SK-N-SH (cell line): ENCODE results near the gene IRF2BP2. TPM values are rescaled to one million over a fixed set of nuclear protein-coding genes. Genes with fewer than 3 reads are reported as not detected.

Experiments used
- CTCF ChIA-PET: fragments of 300-600, 350-600 bp; formaldehyde crosslinking; extraction: SDS; loops from one replicate; lab custom pipeline; 2021; lab: Yijun Ruan, JAX
- POLR2A ChIA-PET: fragments of 350-600 bp; sonication (Branson Sonifier 250); formaldehyde crosslinking; extraction: SDS; loops from one replicate; lab custom pipeline; 2020; ENCODE audit warnings: antibody characterized with exemption, inconsistent platforms; lab: Yijun Ruan, JAX
- DNase-seq: peaks from one replicate; pipeline ENCODE4 v3.0.0; 2012
- H2AFZ ChIP-seq: fragments of 200-600 bp; sonication (generic); 2 replicates; pipeline ENCODE4 v1.8.1; 2016; ENCODE audit warnings: antibody characterized with exemption, mild to moderate bottlenecking, low read depth
- H3F3A ChIP-seq: fragments of 200-600 bp; sonication (generic); replicated peaks from 2 replicates; pipeline ENCODE3; 2016; ENCODE audit warnings: antibody characterized with exemption, mild to moderate bottlenecking; ENCODE audit not compliant: insufficient read depth
- H3K27ac ChIP-seq, 2 experiments: fragments of 200-500 bp in 1 of 2; fragments of 200-600 bp in 1 of 2; sonication (Bioruptor generic) in 1 of 2; sonication (generic), shearing (Covaris generic) in 1 of 2; 2 replicates each; pipeline versions ENCODE4 v1.5.1 to v1.6.1; 2014 to 2016; ENCODE audit warnings: low read depth in 2 of 2, inconsistent platforms in 1 of 2, low read length in 1 of 2, mild to moderate bottlenecking in 1 of 2, mixed read lengths in 1 of 2
- H3K27me3 ChIP-seq: fragments of 200-600 bp; sonication (generic), shearing (Covaris generic); 2 replicates; pipeline ENCODE4 v1.6.1; 2016; ENCODE audit warnings: mixed run types; ENCODE audit not compliant: insufficient read depth
- H3K36me3 ChIP-seq, 2 experiments: fragments of 200-500 bp in 1 of 2; fragments of 200-600 bp in 1 of 2; sonication (Bioruptor generic) in 1 of 2; sonication (generic) in 1 of 2; replicated peaks in 1 of 2; 2 replicates each; pipeline versions ENCODE3 to v1.5.1; 2014 to 2016; ENCODE audit warnings: low read length in 1 of 2, mild to moderate bottlenecking in 1 of 2; ENCODE audit not compliant: insufficient read depth in 2 of 2, control insufficient read depth in 1 of 2
- H3K4me1 ChIP-seq, 2 experiments: fragments of 200-500 bp in 1 of 2; fragments of 200-600 bp in 1 of 2; sonication (Bioruptor generic) in 1 of 2; sonication (generic), shearing (Covaris generic) in 1 of 2; 2 replicates each; pipeline versions ENCODE4 v1.5.1 to v1.6.1; 2014 to 2016; ENCODE audit warnings: low read depth in 1 of 2, low read length in 1 of 2, mixed run types in 1 of 2; ENCODE audit not compliant: insufficient read depth in 2 of 2, control insufficient read depth in 1 of 2
- H3K4me2 ChIP-seq: fragments of 200-600 bp; sonication (generic), shearing (Covaris generic); 2 replicates; pipeline ENCODE4 v1.6.1; 2017; ENCODE audit warnings: mixed run types
- H3K4me3 ChIP-seq, 2 experiments: fragments of 200-500 bp in 1 of 2; fragments of 200-600 bp in 1 of 2; sonication (Bioruptor generic) in 1 of 2; sonication (generic), shearing (Covaris generic) in 1 of 2; 2 replicates each; pipeline versions ENCODE4 v1.5.1 to v1.8.1; 2014 to 2016; ENCODE audit warnings: low read depth in 2 of 2, inconsistent platforms in 1 of 2, low read length in 1 of 2, mild to moderate bottlenecking in 1 of 2, mixed read lengths in 1 of 2, moderate library complexity in 1 of 2
- H3K79me2 ChIP-seq: fragments of 200-600 bp; sonication (generic); 2 replicates; pipeline ENCODE4 v1.8.1; 2017; ENCODE audit warnings: mild to moderate bottlenecking; ENCODE audit not compliant: insufficient read depth
- H3K9ac ChIP-seq: fragments of 200-600 bp; sonication (generic); 2 replicates; pipeline ENCODE4 v1.6.1; 2017; ENCODE audit warnings: mixed run types
- H3K9me2 ChIP-seq: fragments of 200-600 bp; sonication (generic); 2 replicates; pipeline ENCODE4 v1.6.1; 2017; ENCODE audit warnings: mixed run types
- H3K9me3 ChIP-seq: fragments of 200-600 bp; sonication (generic); 2 replicates; pipeline ENCODE4 v1.6.1; 2017; ENCODE audit warnings: mixed run types, mild to moderate bottlenecking, moderate library complexity
- H4K20me1 ChIP-seq: fragments of 200-600 bp; sonication (generic); 2 replicates; pipeline ENCODE4 v1.6.1; 2017; ENCODE audit warnings: mild to moderate bottlenecking, mixed run types; ENCODE audit not compliant: insufficient read depth
- CHD2 ChIP-seq: fragments of 150-350 bp; IDR thresholded peaks from 2 replicates; pipeline ENCODE4 v1.6.1; 2018; ENCODE audit warnings: low read length; ENCODE audit not compliant: partially characterized antibody
- CTCF ChIP-seq: fragments of 200-600 bp; sonication (generic); IDR thresholded peaks from 2 replicates; pipeline ENCODE4 v1.6.1; 2017; ENCODE audit warnings: antibody characterized with exemption, mild to moderate bottlenecking, moderate library complexity
- EZH2phosphoT487 ChIP-seq: fragments of 200-600 bp; sonication (generic); IDR thresholded peaks from 2 replicates; pipeline ENCODE4 v1.6.1; 2017; ENCODE audit warnings: low read depth, mixed run types, mild to moderate bottlenecking, antibody characterized with exemption, moderate library complexity, borderline replicate concordance
- FOXJ3 ChIP-seq: sonication (generic); formaldehyde crosslinking; IDR thresholded peaks from 2 replicates; pipeline ENCODE4 v1.5.1; 2020; ENCODE audit warnings: mild to moderate bottlenecking, missing genetic modification reagents
- FOXM1 ChIP-seq: IDR thresholded peaks from 2 replicates; pipeline ENCODE4 v1.4.0; 2012; ENCODE audit warnings: low read depth, mild to moderate bottlenecking
- GATA2 ChIP-seq: sonication (generic); formaldehyde crosslinking; IDR thresholded peaks from 2 replicates; pipeline ENCODE4 v1.5.0; 2020; ENCODE audit warnings: mild to moderate bottlenecking, missing genetic modification reagents
- MXI1 ChIP-seq: IDR thresholded peaks from 2 replicates; pipeline ENCODE4 v1.6.1; 2012; ENCODE audit warnings: mild to moderate bottlenecking, low read depth, low read length, improper control_type of control experiment
- NFIC ChIP-seq: IDR thresholded peaks from 2 replicates; pipeline ENCODE4 v1.4.0; 2012; ENCODE audit warnings: borderline replicate concordance
- NRF1 ChIP-seq: IDR thresholded peaks from 2 replicates; pipeline ENCODE4 v1.6.1; 2012; ENCODE audit warnings: low read depth, mild to moderate bottlenecking, low read length
- PBX3 ChIP-seq: IDR thresholded peaks from 2 replicates; pipeline ENCODE4; 2012
- RAD21 ChIP-seq: IDR thresholded peaks from 2 replicates; pipeline ENCODE4 v1.6.1; 2012; ENCODE audit warnings: mild to moderate bottlenecking, low read length
- REST ChIP-seq: IDR thresholded peaks from 2 replicates; pipeline ENCODE4 v1.6.1; 2012; ENCODE audit warnings: mild to moderate bottlenecking, low read depth, low read length, moderate library complexity
- SIN3A ChIP-seq: IDR thresholded peaks from 2 replicates; pipeline ENCODE4 v1.6.1; 2012; ENCODE audit warnings: low read depth, mild to moderate bottlenecking, low read length, moderate library complexity, borderline replicate concordance
- YY1 ChIP-seq: IDR thresholded peaks from 2 replicates; pipeline ENCODE4 v1.4.0; 2012; ENCODE audit warnings: low read depth, mild to moderate bottlenecking
- WGBS: methylation state at CpG from one replicate; pipeline ENCODE4 v1.1.6; 2017; ENCODE audit warnings: low lambda C conversion rate; 5-methylcytosine and 5-hydroxymethylcytosine counted together
- polyA plus RNA-seq, 3 experiments: library from polyadenylated mRNA; depleted of rRNA; stranded (reverse); fragments of >200 nt; gene quantifications; 2 replicates each; pipeline ENCODE4 v1.2.3, GENCODE V29; 2012
- TF ChIP-seq, protein P1 (sequence below): IDR thresholded peaks from 2 replicates; pipeline ENCODE4 v1.4.0; 2012; ENCODE audit warnings: low read depth, borderline replicate concordance

IRF2BP2 gene
- polyA plus RNA-seq, 1 of the 3 experiments (the other 2 are of a cell fraction): 73.9 TPM

DNA sequence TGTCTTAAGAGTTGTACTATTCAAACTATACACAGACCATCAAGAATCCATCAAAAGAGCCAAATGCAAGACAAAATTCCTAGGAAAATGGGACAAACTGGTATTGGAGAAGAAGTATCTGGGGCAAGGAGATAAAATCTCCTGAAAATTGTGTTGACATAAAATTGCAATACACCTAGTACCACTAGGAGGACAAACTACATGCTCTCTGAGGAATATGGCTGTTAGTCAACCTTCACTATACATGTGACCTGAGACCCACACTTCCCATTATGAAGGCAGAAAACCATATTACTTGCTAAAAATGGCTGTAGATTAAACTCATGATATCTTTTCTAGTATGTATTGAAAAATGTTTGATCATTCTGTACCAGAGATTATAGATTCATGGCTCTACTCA, 30.0 kb downstream of the IRF2BP2 start:
- CTCF ChIA-PET: no interaction called here
- Histone ChIP-seq H3K9ac (no peak overlapping the region), H3F3A (no peaks in the 10 kb centered on the region), H3K4me2 (no peak overlapping the region), H2AFZ (no peak overlapping the region), H3K36me3 (no peaks in the 10 kb centered on the region), H3K27ac (no peak overlapping the region), H3K9me2 (no peaks in the 10 kb centered on the region), H3K79me2 (no peaks in the 10 kb centered on the region), H3K27me3 (no peaks in the 10 kb centered on the region), H3K4me3 (no peak overlapping the region), H3K9me3 (no peaks in the 10 kb centered on the region), H4K20me1 (no peaks in the 10 kb centered on the region), H3K4me1 (peaks cover 0 to 3% of the 10 kb centered on the region in 2 experiments; a peak in 1 of 4 replicates)
- no peak for DNase-seq
- POLR2A ChIA-PET: no interaction called here
- TF ChIP-seq SIN3A (no peak), CTCF (peak; percentile 47)

DNA sequence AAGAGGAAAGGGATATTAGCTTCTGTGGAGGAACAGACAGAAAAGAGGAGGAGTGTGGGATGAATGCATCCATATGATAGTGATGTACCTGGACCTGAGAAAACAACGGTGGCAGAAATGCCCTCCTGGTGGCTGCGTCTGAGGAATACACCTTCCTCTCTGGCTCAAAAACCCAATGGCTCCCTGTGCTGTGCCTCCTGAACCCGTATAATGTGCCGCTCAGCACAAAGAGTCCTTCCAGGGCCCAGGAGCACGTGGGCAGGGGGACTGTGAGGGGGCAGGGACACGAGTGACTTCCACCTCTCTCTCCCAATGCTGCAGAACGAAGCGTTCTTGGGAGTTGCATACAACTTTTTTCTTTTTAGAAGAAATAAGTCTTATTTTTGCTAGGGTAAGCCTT, 31.2 kb downstream of the IRF2BP2 start:
- H4K20me1 ChIP-seq: no peaks in the 10 kb centered on the region
- ChIA-PET CTCF (interaction anchor here (0.8 kb wide), 1 partner anchor 21 kb away, joined by 3 read pairs; no protein-coding TSS in a partner anchor), POLR2A (no interaction called here)
- no peaks in the 10 kb centered on the region for H3K9me2 ChIP-seq
- H3K4me1 ChIP-seq: peaks cover 0 to 4% of the 10 kb centered on the region in 2 experiments; a peak in 2 of 4 replicates
- no peak overlapping the region for H3K9ac ChIP-seq
- WGBS: 84% methylated on average over 8 of the region's 8 CpGs
- no peak overlapping the region for H2AFZ ChIP-seq
- H3K4me2 ChIP-seq: no peak overlapping the region
- no peak for TF ChIP-seq NFIC
- TF ChIP-seq MXI1: no peak
- no peak for TF ChIP-seq EZH2phosphoT487
- no peak for TF ChIP-seq NRF1
- no peak for TF ChIP-seq FOXM1
- no peak for TF ChIP-seq FOXJ3
- TF ChIP-seq PBX3: no peak
- TF ChIP-seq, protein P1, sequence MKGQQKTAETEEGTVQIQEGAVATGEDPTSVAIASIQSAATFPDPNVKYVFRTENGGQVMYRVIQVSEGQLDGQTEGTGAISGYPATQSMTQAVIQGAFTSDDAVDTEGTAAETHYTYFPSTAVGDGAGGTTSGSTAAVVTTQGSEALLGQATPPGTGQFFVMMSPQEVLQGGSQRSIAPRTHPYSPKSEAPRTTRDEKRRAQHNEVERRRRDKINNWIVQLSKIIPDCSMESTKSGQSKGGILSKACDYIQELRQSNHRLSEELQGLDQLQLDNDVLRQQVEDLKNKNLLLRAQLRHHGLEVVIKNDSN: no peak
- no peak for TF ChIP-seq YY1
- no peak for TF ChIP-seq CHD2
- no peak for TF ChIP-seq GATA2
- no peak for TF ChIP-seq RAD21
- TF ChIP-seq REST: no peak
- H3F3A ChIP-seq: no peaks in the 10 kb centered on the region
- no peaks in the 10 kb centered on the region for H3K79me2 ChIP-seq
- no peaks in the 10 kb centered on the region for H3K9me3 ChIP-seq
- H3K36me3 ChIP-seq: no peaks in the 10 kb centered on the region
- no peak overlapping the region for H3K4me3 ChIP-seq
- no peaks in the 10 kb centered on the region for H3K27me3 ChIP-seq
- H3K27ac ChIP-seq: no peak overlapping the region
- DNase-seq: no peak
